EH (cell line): ENCODE measurements around the gene SLC12A5.
"Not testable (repeated sequence)": the region's sequence is repeated elsewhere in the genome, so short reads cannot be mapped to it uniquely, and the experiment has no call there.

Experiments
- DNase-seq: peaks from one replicate; pipeline ENCODE4 v3.0.0-alpha.2; 2015; ENCODE audit warnings: low read depth

SLC12A5 gene

DNA sequence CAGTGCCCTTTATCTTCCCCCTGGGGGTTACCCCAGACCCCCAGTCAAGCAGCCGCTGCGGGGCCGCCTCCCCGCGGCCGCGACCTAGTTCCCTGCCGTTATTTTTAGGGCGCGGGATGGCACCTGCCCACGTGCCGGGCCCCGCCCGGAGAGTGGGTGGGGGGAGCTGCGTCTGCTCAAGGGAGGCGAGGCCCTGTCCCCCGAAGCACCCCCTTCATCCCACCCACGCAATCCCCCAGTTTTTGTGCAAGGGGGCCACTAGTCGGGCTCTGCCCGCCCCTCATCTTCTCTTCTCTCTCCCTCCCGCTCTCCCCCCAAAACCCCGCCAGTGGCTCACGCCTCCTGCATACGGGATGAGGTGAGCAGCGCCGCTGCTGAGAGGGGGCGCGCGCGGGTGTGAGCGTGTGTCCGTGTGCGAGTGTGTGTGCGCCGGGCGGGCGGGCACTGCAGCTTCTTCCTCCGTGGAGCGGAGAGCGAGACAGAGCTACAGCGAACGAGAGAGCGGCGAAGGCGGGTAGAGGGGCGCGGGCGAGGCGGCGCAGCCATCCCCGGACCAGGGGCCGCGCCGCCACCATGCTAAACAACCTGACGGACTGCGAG lies at the start of gene SLC12A5:
TSS of gene SLC12A5 (plus strand) at position 444 of the 600 bp plus-strand sequence. CDS start at position 574, 130 bp downstream.
- DNase-seq = no peak

DNA sequence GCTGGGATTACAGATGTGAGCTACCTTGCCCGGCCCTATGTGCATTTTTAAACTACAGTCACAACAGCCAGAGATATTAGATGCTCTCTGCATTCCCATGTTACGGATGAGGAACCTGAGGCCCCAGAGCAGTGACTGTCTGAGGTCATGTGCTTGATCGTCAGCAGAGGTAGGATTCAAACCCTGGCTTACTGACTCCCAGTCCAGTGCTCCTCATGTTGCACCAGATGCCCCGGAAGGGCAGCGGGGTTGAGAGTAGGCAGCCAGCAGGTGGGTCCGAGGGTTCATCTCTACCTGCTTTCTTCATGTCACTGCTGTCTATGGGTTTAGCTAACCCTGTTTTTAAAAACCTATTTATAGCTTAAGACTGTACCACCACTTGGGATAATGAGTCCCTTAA lies 47.8 kb upstream of the SLC12A5 start:
- no peak for DNase-seq

DNA sequence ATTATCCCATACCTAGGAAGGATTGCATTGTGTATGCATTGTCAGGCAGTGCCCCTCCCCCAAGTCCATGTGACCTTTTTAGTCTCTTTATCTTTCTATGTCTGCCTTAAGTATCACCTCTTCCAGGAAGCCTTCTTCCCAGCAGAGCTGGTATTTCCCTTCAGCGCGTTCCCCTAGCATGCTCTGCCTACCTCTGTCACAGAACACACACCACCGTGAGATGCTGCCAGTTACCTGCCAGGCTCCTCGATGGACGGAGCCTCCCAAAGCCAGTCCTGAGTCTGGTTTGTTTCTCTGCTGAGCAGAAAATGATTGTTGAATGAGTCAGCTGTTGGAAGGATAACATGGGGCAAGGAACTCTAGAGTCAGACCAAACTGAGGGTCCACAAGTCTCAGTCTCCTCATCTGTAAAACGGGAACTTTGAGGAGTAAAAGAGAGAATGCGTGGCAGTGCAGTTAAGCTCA lies 45.7 kb upstream of the SLC12A5 start:
- no peak for DNase-seq

DNA sequence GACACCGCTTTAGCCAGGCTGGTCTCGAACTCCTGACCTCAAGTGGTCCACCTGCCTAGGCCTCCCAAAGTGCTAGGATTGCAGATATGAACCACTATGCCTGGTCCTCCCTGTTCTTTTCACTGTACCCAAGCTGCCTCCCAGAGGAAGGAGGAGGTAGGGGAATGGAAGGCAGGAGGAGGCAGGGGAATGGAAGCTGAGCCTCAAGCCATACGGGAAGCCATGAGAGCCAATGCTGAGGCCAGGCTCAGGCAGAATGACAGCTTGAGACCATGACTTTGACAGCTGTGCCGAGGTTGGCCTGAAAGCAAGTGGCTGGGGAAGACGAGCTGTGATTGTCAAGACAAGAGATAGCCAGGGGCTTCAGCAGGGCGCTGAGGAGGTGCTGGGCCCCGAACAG lies 43.4 kb upstream of the SLC12A5 start:
- peak; percentile 36 for DNase-seq

DNA sequence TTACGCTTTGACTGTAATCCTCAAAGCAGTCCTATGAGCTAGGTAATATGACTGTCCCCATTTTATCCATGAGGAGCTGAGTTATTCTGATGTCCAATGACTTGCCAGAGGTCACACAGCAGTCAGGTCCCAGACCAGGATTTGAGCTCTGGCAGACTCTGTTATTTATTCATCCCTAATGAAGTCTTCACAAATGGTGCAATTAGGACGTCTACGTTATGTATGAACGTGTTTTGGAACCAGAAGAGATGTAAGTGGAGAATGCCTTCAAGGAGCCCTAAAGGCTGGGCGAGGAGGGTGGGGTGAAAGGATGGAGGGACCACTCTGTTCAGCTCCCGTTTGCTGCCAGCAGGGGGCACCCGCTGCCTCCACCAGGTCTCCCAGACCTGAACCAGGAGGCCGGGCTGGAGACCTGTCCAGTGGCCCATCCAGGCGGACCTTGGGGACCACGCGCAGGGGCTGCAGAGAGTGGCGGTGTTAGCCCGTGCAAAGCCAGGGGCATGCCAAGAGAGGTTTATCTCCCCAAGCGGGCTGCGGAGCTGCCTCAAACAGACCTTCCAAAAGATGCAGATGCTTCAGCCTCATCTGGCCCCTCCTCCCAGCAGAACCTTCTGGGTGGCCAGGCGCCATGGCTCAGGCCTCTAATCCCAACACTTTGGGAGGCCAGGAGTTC lies 41.8 kb upstream of the SLC12A5 start:
- peak; percentile 57 for DNase-seq

DNA sequence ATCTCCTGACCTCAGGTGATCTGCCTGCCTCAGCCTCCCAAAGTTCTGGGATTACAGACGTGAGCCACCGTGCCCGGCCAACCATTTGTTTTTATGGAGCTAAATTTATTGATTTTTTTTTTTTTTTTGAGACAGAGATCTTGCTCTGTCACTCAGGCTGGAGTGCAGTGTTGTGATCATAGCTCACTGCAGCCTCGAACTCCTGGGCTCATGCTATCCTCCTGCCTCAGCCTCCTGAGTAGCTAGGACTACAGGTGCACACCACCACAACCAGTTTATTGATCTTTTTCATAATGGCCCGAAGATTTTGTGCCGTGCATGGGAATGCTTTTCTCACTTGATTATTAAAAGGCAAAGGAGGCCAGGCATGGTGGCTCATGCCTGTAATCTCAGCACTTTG lies 40.2 kb upstream of the SLC12A5 start:
- DNase-seq = not testable (repeated sequence)

DNA sequence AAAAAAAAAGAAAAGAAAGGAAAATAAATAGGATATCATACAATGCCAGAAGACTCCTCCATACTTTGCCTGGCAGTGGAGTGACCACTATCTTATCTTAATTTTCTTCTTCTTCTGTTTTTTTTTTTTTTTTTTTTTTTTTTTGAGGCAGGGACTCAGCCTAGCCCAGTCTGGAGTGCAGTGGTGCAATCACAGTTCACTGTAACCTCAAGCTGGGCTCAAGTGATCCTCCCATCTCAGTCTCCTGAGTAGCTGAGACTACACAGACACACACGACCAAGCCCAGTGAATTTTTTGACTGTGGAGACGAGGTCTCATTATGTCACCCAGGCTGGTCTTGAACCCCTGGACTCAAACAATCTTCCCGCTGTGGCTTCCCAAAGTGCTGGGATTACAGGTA lies 37.4 kb upstream of the SLC12A5 start:
- DNase-seq = no peak

DNA sequence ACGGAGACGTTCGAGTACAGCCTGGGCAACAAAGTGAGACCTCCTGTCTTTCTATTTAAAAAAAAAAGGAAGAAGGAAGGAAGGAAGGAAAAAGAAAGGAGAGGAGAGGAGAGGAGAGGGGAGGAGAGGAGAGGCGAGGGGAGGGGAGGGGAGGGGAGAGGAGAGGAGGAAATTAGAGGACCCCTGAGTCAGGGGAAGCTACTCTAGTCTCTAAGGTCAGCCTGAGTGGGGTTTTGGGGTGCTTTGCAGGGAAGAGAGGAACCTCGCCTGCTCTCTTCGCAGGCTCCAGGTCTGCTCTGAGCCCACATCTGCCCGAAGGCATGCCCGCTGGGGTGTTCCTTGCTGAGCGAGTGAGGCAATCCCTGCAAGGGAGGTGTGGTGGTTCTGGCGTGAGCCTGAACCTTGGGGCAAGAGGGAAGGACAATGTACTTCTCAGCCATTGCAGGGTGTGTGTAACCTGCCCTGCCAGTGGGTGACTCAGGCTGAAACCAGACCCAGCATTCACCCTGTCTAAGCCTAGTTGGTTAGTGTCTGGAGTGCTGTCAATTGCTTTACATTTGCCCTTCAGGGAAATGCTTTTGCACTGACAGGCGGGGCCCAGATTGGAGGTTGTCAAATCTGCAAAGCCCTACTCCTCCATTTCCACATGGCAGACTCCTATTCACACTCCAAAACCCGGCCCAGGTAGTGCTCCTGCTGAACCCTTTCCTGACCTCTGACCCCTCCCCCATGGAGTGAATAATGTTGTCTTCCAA lies 35.6 kb upstream of the SLC12A5 start:
- DNase-seq = peak; percentile 45

DNA sequence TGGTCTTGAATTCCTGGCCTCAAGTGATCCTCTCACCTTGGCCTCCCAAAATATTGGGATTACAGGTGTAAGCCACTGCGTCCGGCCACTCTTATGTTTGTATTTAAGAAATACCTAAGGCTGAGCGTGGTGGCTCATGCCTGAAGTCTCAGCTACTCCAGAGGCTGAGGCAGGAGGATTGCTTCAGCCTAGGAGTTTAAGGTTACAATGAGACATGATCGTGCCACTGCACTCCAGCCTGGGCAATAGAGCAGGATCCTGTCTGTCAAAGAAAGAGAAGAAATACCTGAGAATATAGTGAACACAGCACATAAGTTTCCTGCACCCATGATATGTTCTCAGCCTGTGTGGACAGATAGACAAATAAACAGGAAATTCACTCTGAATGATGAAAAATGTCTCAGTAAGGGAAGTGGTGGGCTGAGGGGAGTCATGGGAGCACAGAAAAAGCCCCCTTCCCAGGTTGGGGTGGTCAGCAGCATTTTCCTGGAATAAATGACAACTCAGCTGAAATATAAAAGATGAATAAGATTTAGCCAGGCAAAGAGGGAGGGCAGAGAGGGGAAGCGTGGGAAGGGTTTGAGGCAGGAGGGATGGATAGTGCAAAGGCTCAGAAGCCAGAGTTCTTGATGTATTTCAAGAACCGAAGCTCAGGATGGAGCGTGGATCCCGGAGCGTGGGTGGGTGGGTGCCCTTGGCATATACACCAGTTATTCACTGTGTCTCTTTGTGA lies 34.1 kb upstream of the SLC12A5 start:
- DNase-seq = no peak

DNA sequence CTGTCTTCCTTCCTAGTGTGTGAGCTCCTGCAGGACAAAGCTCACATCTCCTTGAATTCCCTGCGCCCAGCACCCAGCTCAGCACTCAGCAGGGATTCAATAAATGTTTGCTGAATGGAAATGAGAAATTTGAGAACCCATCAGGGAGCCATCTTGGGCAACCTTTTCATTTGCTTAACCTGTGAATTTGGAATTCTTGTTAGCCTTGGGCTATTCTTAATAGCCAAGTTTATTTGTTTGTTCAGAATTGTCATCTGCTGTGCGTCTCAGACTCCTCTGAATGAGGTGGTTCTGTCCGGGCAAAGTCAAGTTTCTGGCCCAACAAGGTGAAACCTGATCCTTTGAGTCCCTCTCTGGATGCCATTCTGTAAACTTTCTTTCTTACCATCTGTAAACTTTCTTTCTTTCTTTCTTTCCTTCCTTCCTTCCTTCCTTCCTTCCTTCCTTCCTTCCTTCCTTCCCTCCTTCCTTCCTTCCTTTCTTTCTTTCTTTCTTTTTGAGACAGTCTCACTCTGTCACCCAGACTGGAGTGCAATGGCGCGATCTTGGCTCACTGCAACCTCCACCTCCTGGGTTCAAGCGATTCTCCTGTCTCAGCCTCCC lies 33.4 kb upstream of the SLC12A5 start:
- not testable (repeated sequence) for DNase-seq

DNA sequence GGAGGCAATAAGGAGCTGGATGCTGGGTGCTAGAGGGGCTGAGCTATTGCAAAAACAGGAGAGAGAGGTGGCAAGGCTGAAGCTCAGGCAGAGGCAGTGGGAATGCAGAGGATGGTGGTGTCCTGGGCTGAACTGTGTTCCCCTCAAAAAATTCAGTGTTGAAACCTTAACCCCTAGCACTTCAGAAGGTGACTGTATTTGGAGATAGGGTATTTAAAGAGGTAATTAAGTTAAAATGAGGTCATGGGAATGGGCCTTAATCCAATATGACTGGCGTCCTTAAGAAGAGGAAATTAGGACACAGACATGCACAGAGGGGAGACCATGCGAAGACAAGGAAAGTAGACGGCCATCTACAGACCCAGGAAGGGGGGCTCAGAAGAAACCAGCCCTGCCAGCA lies 31.8 kb upstream of the SLC12A5 start:
- no peak for DNase-seq

DNA sequence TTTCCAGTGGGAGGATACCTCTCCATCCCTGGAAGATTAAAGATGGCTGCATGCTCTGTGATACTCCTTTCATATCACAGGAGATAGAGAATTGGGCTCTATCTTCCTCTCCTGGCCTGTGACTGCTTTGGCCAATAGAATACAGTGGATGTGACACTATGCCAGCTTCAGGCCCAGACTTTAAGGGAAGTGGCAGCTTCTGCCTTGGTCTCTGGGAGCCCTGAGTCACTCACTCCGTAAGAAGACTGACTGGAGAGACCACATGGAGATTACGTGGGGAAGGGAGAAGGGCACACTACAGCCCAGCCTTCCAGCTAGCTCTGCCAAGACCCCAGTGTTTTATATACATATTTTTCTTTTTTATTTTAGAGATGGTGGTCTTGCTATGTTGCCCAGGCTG lies 30.7 kb upstream of the SLC12A5 start:
- no peak for DNase-seq

DNA sequence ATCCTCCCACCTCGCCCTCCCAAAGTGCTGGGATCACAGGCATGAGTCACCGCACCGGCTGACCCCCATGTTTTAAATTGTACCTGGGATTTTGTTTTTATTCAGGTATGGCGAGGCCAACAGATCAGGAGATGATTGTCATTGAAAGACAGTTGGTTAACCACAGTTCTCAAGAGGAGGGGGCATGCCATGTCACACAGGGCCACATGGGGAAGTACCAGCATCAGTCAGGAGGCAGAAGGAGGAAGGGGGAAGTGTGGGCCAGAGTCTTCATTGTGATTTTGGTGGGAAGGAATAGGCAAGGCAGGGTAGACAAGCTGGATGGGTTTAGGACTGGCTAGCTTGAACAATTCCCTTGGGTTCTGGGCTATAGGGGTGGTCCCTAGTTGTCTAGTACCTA lies 30.3 kb upstream of the SLC12A5 start:
- no peak for DNase-seq

DNA sequence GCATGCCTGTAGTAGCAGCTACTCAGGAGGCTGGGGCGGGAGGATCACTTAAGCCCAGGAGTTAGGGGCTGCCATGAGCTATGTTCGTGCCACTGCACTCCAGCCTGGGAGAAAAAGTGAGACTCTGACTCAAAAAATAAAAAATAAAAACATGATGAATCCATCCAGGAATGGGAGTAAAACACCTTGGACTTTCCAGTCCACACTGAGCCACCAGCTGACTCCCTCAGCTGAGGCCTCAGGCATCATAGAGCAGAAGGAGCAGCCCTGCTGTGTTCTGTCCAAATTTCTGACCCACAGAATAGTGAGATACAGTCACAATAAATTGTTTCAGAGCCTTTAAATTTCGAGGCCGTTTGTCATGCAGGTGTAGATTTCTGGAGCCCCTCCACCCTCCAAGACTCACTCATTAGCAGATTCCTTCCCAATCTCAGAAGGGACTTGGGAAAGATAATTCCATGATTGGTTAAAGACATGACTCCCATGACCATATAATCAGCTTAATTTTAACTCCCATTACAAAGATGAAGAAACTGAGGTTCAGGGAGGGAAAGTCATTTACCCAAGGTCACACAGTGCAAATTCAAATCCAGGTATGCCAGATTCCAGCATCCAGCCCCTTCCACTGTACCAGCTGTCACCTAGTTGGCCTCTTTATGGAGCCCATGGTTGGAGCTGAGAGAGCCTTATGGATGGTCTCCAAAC lies 29.3 kb upstream of the SLC12A5 start:
- no peak for DNase-seq

DNA sequence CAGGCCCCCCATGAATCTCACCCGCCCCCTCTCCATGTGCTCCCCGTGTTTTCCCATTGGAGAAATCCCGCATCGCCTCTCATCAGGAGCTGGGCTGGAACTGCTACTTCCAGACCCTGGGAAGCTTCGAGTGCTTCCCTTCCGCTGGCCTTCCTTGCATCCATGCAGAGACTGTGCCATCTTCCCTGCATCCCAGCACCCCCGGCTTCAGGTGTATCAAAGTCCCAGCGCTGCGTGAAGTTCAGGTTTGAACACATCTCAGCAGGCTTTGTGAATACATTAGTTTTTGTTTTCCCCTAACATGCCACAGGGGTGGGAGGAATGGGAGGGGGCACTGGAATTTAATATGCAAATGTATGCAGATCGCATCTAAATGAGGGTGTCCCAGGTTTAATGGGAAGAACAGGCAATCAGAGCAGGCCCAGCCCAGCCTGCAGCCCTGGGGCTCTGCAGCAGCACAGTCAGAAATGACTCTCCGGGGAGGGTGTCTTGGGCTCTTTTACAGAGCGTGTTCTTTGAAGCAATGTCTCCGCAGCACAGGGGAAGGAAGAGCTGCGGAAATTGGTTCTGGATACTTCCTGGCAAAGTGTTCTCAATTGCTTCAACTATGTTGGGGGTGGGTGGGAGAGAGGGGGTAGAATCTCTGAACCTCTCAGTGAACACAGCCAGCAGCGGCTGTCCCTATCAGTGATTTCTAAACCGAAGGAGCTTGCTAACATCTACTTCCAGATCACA lies 28.6 kb upstream of the SLC12A5 start:
- no peak for DNase-seq

DNA sequence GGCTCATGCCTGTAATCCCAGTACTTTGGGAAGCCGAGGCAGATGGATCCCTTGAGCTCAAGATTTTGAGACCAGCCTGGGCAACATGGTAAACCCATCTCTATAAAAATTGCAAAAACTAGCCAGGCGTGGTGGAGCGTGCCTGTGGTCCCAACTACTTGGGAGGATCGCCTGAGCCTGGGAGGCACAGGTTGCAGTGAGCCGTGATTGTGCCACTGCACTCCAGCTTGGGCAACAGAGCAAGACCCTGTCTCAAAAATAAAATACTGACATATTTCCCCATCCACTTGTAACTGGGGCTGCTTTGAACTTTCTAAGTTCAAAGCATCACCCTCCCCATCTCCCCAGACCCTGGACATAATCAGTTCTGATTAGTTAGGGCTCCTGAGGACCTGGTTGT lies 27.5 kb upstream of the SLC12A5 start:
- DNase-seq = no peak

DNA sequence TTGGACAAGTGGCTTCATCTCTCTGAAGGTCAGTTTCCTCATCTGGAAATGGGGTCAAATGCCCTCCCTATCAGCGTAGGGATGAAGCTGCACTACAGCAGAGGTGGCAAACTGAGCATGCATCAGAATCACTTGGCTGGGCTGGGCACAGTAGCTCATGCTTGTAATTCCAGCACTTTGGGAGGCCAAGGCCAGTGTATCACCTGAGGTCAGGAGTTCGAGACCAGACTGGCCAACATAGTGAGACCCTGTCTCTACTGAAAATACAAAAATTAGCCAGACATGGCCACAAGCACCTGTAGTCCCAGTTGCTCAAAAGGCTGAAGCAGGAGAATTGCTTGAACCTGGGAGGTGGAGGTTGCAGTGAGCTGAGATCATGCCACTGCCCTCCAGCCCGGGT lies 27.0 kb upstream of the SLC12A5 start:
- DNase-seq = no peak

DNA sequence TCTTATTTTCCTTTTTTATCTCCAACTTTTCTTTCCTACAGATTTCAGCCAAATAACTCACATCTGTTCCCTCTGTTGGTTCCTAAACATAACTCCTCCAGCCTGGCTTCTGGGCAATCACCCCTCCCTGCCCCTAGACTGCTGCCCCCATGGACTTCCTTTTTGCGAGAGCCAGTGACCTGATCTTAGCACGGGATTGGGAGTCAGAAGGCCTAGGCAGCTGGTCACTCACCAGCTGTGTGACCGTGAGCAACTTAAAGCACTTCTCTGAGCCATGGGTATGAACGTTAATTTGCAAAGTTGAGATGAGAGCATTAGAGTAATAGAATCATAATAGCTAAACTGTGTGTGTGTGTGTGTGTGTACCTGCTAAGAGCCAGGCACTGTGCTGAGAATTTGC lies 24.8 kb upstream of the SLC12A5 start:
- DNase-seq = no peak

DNA sequence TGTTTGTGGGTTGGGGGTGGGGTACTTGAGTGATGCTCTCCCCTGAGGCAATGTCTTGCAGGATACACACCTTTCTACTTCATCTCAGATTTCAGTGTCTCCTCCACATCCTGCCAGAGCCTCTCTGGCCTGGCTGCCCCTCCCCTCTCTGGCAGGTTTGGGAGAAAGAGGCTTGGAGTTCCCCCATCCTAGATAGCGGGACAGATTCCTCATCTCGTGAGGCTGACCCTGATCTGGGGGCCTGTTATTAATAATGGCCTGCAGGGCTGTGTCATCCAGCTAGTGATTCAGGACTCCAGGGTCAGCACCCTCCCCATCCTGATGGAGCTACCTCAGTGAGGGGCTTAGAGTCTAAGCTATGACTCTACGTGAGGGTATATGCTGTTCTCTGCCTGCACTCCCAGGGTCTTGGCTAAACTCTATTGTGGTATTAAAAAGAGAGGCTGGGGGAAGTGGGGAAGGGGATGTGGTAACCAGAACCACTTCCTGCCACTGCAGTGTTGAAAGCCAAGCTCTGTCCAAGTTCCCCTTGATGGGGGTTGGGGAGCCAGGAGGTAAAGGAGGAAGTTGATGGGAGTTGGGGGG lies 24.0 kb upstream of the SLC12A5 start:
- DNase-seq = no peak

DNA sequence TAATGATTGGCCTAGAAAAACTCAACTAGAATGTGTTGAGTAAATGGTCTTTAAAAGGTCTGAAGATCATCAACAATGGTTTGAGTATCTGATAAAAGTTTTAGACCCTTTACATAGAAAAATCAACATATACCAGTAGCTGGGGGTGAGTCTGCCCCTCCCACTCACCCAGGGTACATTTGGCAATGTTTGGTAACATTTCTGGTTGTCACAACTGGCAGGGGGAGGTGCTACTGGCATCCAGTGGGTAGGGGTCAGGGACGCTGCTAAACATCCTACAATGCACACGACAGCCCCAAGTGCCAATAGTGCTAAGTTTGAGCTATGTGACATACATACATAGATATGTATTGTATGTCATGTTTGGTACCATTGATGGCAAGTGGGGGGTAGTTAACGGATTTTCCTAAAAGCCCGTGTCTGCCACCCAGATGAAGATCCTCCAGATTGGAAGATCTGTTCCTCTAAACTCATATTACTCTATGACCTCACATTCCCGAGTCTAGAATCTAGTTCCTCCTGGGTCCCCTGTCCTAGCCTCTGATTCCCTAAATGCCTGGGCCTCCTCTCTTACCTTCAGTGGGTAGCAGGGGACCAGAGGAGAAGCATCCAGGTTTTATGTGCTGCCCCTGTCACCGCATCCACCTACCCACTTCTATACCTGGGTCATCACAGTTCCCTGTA lies 22.9 kb upstream of the SLC12A5 start:
- DNase-seq = no peak
